HFFc6 (cell line): ENCODE results near the gene PRKD2. TPM values are rescaled to one million over a fixed set of nuclear protein-coding genes. Genes with fewer than 3 reads are reported as not detected.

Experiments
- DNase-seq: peaks from one replicate; pipeline ENCODE4 v3.0.0-alpha.2; 2018
- H3K27ac Mint-ChIP-seq: 2 replicates; pipeline ENCODE4 v1.8.0; 2020; ENCODE audit warnings: mild to moderate bottlenecking, mixed read lengths
- H3K27me3 Mint-ChIP-seq: 2 replicates; pipeline ENCODE4 v1.8.0; 2021; ENCODE audit warnings: mild to moderate bottlenecking, moderate library complexity, mixed read lengths; ENCODE audit not compliant: insufficient read depth
- H3K36me3 Mint-ChIP-seq: 2 replicates; pipeline ENCODE4 v1.8.0; 2021; ENCODE audit warnings: low read depth, mixed read lengths
- H3K4me1 Mint-ChIP-seq: 2 replicates; pipeline ENCODE4 v1.8.0; 2020; ENCODE audit warnings: low read depth, mixed read lengths
- H3K4me3 Mint-ChIP-seq: 2 replicates; pipeline ENCODE4 v1.8.0; 2020; ENCODE audit warnings: mild to moderate bottlenecking, moderate library complexity, mixed read lengths
- H3K9me3 Mint-ChIP-seq: 2 replicates; pipeline ENCODE4 v1.8.0; 2020; ENCODE audit warnings: mild to moderate bottlenecking, mixed read lengths
- total RNA-seq, 6 experiments: library from RNA; stranded (reverse); fragmentation: NEBNext Ultra II Directional; extraction: Animal tissue kit (Norgen Biotek cat#: 25700); gene quantifications; 2 replicates in 1 of 6; 3 replicates in 5 of 6; pipeline ENCODE4 v1.2.3, GENCODE V29; 2021
- TF ChIP-seq, protein P1 (sequence below): fragments of 200-600 bp; sonication (generic); IDR thresholded peaks from 2 replicates; pipeline ENCODE4 v1.5.0; 2021; ENCODE audit warnings: antibody characterized with exemption, mild to moderate bottlenecking

The PRKD2 gene
- total RNA-seq, 6 experiments from 2014 or later, result 35.3 to 42.2 (median 38.4) TPM

GRCh38 chr19:46726551-46726950 is 9.6 kb upstream of the PRKD2 start:
- no peak for DNase-seq
- no peaks in the 10 kb centered on the region; the same call in 1 of the 2 replicates for H3K27me3 Mint-ChIP-seq
- H3K27ac Mint-ChIP-seq, result no peak overlapping the region; the same call in 1 of the 2 replicates
- TF ChIP-seq, protein P1, sequence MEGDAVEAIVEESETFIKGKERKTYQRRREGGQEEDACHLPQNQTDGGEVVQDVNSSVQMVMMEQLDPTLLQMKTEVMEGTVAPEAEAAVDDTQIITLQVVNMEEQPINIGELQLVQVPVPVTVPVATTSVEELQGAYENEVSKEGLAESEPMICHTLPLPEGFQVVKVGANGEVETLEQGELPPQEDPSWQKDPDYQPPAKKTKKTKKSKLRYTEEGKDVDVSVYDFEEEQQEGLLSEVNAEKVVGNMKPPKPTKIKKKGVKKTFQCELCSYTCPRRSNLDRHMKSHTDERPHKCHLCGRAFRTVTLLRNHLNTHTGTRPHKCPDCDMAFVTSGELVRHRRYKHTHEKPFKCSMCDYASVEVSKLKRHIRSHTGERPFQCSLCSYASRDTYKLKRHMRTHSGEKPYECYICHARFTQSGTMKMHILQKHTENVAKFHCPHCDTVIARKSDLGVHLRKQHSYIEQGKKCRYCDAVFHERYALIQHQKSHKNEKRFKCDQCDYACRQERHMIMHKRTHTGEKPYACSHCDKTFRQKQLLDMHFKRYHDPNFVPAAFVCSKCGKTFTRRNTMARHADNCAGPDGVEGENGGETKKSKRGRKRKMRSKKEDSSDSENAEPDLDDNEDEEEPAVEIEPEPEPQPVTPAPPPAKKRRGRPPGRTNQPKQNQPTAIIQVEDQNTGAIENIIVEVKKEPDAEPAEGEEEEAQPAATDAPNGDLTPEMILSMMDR, result no peak
- no peak overlapping the region for H3K4me3 Mint-ChIP-seq
- peaks cover 16% of the 10 kb centered on the region for H3K4me1 Mint-ChIP-seq
- H3K36me3 Mint-ChIP-seq, result peaks cover 17% of the 10 kb centered on the region
- H3K9me3 Mint-ChIP-seq, result no peaks in the 10 kb centered on the region

GRCh38 chr19:46725859-46726393 is 9.0 kb upstream of the PRKD2 start:
- Mint-ChIP-seq H3K9me3 (no peaks in the 10 kb centered on the region), H3K36me3 (peaks cover 13% of the 10 kb centered on the region), H3K27ac (no peak overlapping the region), H3K4me3 (no peak overlapping the region), H3K27me3 (no peaks in the 10 kb centered on the region; the same call in 1 of the 2 replicates), H3K4me1 (peaks cover 9% of the 10 kb centered on the region)
- DNase-seq, result no peak
- TF ChIP-seq, protein P1, result no peak

DNA sequence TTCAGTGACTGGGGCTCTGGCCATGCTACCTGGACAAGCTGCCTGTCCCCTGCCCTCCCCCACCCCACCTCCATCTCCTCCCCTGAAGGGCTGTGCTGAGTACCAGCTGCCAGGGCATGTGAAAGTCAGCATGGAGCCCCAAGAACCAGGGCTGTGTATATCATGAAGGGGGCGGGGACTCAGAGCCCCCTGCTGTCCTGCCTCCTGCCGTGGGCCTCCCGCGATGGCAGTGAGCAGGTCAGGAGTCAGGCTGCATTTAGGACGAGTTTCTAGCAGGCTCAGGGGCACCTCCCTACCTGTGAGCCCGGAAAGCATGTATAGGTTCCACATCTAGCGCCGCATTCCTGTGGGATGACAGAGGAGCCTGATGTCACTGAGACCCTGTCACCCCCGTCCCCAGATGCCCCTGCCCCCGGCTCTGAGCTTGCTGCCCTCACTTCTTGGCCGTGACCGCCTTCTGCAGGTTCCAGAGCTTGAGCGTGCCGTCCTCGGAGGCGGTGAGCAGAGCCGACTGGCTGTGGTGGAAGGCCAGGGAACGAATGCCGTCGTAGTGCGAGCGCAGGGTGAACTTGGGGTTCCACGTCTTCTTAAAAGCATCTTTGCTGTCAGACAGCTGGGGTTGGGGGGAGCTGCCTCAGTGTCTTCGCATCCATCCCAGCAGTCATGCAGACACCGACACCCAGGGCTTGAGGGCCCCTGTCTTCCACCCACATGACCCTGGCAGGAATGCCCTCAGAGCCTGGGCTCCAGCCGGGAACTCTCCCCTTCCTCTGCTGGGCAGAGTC is 8.3 kb upstream of the PRKD2 start:
- no peak for DNase-seq
- TF ChIP-seq, protein P1, result no peak
- H3K4me1 Mint-ChIP-seq, result peaks cover 4% of the 10 kb centered on the region; the same call in 1 of the 2 replicates
- no peak overlapping the region for H3K27ac Mint-ChIP-seq
- no peaks in the 10 kb centered on the region for H3K9me3 Mint-ChIP-seq
- peaks cover 14% of the 10 kb centered on the region for H3K36me3 Mint-ChIP-seq
- no peaks in the 10 kb centered on the region; the same call in 1 of the 2 replicates for H3K27me3 Mint-ChIP-seq
- H3K4me3 Mint-ChIP-seq, result no peak overlapping the region

DNA sequence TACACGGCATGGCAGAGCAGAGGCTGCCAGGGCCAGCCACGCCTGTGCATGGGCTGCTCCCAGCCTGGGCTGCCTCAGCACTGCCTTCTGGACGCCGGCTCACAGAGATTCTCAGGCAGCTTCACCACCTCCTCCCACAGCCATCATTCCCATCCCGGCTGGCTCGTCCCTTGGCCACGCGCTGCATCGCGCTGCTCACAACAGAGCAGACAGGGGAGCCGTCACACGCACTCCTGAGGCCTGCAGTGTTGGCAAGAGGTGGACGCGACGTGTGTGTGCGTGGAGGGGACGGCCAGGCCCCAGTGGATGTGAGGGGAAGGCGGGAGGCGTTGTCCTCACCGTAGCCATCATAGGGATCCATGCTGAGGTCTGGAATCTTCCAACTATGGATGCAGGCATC is 7.6 kb upstream of the PRKD2 start:
- H3K36me3 Mint-ChIP-seq, result peaks cover 14% of the 10 kb centered on the region
- H3K27ac Mint-ChIP-seq, result no peak overlapping the region
- DNase-seq, result no peak
- TF ChIP-seq, protein P1, result no peak
- H3K27me3 Mint-ChIP-seq, result no peaks in the 10 kb centered on the region; the same call in 1 of the 2 replicates
- H3K9me3 Mint-ChIP-seq, result no peaks in the 10 kb centered on the region
- no peak overlapping the region for H3K4me3 Mint-ChIP-seq
- peaks cover 4% of the 10 kb centered on the region; the same call in 1 of the 2 replicates for H3K4me1 Mint-ChIP-seq

GRCh38 chr19:46723471-46723870 is 6.6 kb upstream of the PRKD2 start:
- H3K27me3 Mint-ChIP-seq, result no peaks in the 10 kb centered on the region; the same call in 1 of the 2 replicates
- TF ChIP-seq, protein P1, result no peak
- no peak for DNase-seq
- H3K36me3 Mint-ChIP-seq, result peaks cover 6% of the 10 kb centered on the region; the same call in 1 of the 2 replicates
- H3K4me3 Mint-ChIP-seq, result no peak overlapping the region
- no peaks in the 10 kb centered on the region for H3K9me3 Mint-ChIP-seq
- H3K27ac Mint-ChIP-seq, result no peak overlapping the region
- H3K4me1 Mint-ChIP-seq, result no peaks in the 10 kb centered on the region
